OCI-LY3 (cell line): ENCODE data around the gene CACNA2D3.

Experiments
- EZH2phosphoT487 ChIP-seq: fragments of 200-600 bp; shearing (Covaris generic); IDR thresholded peaks from 2 replicates; pipeline ENCODE4 v1.6.1; 2018; ENCODE audit warnings: antibody characterized with exemption, mixed run types, low read depth
- TF ChIP-seq, protein P1 (sequence below): fragments of 200-600, 300-600 bp; sonication (generic); IDR thresholded peaks from 2 replicates; pipeline ENCODE4 v1.5.1; 2014; ENCODE audit warnings: antibody characterized with exemption, low read length, low read depth

DNA sequence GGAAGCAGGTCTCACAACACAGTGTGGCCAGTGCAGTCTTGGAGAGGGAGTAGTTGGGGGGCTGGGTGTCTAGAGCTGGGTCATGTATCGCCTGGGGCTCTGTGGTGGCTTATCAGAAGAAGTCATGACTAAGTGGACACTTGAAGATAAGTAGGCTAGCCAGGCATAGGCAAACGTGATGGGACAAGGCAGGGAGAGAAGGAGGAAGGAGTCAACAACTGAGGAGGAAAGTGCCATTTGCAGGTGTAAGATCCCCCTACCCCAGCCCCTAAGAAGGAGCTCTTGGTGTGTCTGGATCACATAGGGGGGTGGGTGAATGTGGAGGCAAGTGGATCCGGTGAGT lies 453.2 kb downstream of the CACNA2D3 start:
- TF ChIP-seq, protein P1, sequence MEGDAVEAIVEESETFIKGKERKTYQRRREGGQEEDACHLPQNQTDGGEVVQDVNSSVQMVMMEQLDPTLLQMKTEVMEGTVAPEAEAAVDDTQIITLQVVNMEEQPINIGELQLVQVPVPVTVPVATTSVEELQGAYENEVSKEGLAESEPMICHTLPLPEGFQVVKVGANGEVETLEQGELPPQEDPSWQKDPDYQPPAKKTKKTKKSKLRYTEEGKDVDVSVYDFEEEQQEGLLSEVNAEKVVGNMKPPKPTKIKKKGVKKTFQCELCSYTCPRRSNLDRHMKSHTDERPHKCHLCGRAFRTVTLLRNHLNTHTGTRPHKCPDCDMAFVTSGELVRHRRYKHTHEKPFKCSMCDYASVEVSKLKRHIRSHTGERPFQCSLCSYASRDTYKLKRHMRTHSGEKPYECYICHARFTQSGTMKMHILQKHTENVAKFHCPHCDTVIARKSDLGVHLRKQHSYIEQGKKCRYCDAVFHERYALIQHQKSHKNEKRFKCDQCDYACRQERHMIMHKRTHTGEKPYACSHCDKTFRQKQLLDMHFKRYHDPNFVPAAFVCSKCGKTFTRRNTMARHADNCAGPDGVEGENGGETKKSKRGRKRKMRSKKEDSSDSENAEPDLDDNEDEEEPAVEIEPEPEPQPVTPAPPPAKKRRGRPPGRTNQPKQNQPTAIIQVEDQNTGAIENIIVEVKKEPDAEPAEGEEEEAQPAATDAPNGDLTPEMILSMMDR = no peak
- TF ChIP-seq EZH2phosphoT487 = no peak
